ENCODE measurements around the gene RTP2. TPM values are rescaled to one million over a fixed set of nuclear protein-coding genes. Genes with fewer than 3 reads are reported as not detected.

Gene RTP2
- total and polyA plus RNA-seq, 2 donors (not counting 1 experiment from before 2014, with no cell fraction given): not detected

GRCh38 chr3:187738331-187739093 lies 36.2 kb upstream of the RTP2 start:
- under 1% methylated on average over 31 of the region's 43 CpGs for WGBS (ENCODE audit: insufficient coverage)
- H3K9me3 ChIP-seq (ENCODE audit: control extremely low read depth in 1 of 3, control insufficient read depth in 2 of 3, insufficient read depth in 1 of 3, low read length in 2 of 3): no peaks in the 10 kb centered on the region
- peak overlapping the region; percentile 77 for H2AFZ ChIP-seq (ENCODE audit: insufficient read depth, low read depth, low read length, poor library complexity, severe bottlenecking)
- peaks cover 62% of the 10 kb centered on the region for H3K4me1 Mint-ChIP-seq
- H3K9me3 Mint-ChIP-seq (ENCODE audit: insufficient read depth): no peaks in the 10 kb centered on the region
- DNase-seq (peak; percentile 81), ATAC-seq (ENCODE audit: low read depth) (peak; percentile 46)
- peaks cover 40% of the 10 kb centered on the region for H4K20me1 ChIP-seq (ENCODE audit: control insufficient read depth, insufficient read depth, low read length, poor library complexity, severe bottlenecking)
- H3K4me3 Mint-ChIP-seq: peak overlapping the region; percentile 97
- peak overlapping the region; percentile 75 for H3K27ac Mint-ChIP-seq
- TF ChIP-seq CTCF (IDR thresholded peaks at IDR 0.05): peak; percentile 82
- TF ChIP-seq EZH2 (IDR thresholded peaks at IDR 0.05; ENCODE audit: borderline replicate concordance, insufficient read depth, low read depth, low read length, poor library complexity, severe bottlenecking): no peak
- no peaks in the 10 kb centered on the region for H3K27me3 Mint-ChIP-seq
- H3K4me3 ChIP-seq (ENCODE audit: control extremely low read depth in 1 of 5, extremely low read depth in 1 of 5, insufficient read depth in 1 of 5, low read depth in 2 of 5, low read length in 4 of 5): peak overlapping the region; percentile 66 to 93 (median 84)
- peak overlapping the region; percentile 98 for H3K4me2 ChIP-seq (replicated peaks; ENCODE audit: low read depth, low read length, poor library complexity, severe bottlenecking)
- intact Hi-C loops (cut with micrococcal nuclease): loop anchor here (2.0 kb wide), 1 partner anchor 926 kb away; no protein-coding TSS in a partner anchor
- peaks cover 63% of the 10 kb centered on the region for H3K79me2 ChIP-seq (ENCODE audit: control insufficient read depth, insufficient read depth, low read length)
- peak overlapping the region in 1 of 2 donors; percentile 66 for H3K27ac ChIP-seq (ENCODE audit: low read length in 2 of 2)
- peak overlapping the region; percentile 86 for H3K9ac ChIP-seq (ENCODE audit: low read length)
- CTCF ChIA-PET: interaction anchor here (0.6 to 9.7 kb wide), 64 partner anchors 8 to 1413 kb away, joined by 3 to 1008 read pairs (median 4); partner anchors contain the start of gene LPP
- peaks cover 0 to 6% of the 10 kb centered on the region in 2 experiments for H3K36me3 ChIP-seq (replicated peaks in 1 of 2; ENCODE audit: control extremely low read depth in 1 of 2, control insufficient read depth in 1 of 2, extremely low read depth in 1 of 2, insufficient read depth in 2 of 2, low read length in 1 of 2)
- H3K27me3 ChIP-seq (replicated peaks in 1 of 4; ENCODE audit: control extremely low read depth in 1 of 4, control insufficient read depth in 3 of 4, insufficient read depth in 4 of 4, low read length in 3 of 4): no peaks in the 10 kb centered on the region
- H3K4me1 ChIP-seq (ENCODE audit: control insufficient read depth in 2 of 2, insufficient read depth in 2 of 2, low read length in 2 of 2): peaks cover 34 to 57% of the 10 kb centered on the region in 2 donors
- POLR2A ChIA-PET: interaction anchor here (0.6 to 1.5 kb wide), 3 partner anchors 494 to 1216 kb away, joined by 3 to 5 read pairs (median 3); no protein-coding TSS in a partner anchor

GRCh38 chr3:187738071-187738330 lies 35.6 kb upstream of the RTP2 start:
- POLR2A ChIA-PET: interaction anchor here (1.5 kb wide), 1 partner anchor 1217 kb away, joined by 3 read pairs; no protein-coding TSS in a partner anchor
- Mint-ChIP-seq H3K27me3 (no peaks in the 10 kb centered on the region), H3K4me3 (peak overlapping the region; percentile 97), H3K27ac (peak overlapping the region; percentile 61), H3K4me1 (peaks cover 61% of the 10 kb centered on the region), H3K9me3 (ENCODE audit: insufficient read depth) (no peaks in the 10 kb centered on the region)
- Histone ChIP-seq H3K9ac (ENCODE audit: low read length) (peak overlapping the region; percentile 86), H3K27ac (ENCODE audit: low read length in 2 of 2) (peak overlapping the region in 1 of 2 donors; percentile 66), H3K36me3 (replicated peaks in 1 of 2; ENCODE audit: control extremely low read depth in 1 of 2, control insufficient read depth in 1 of 2, extremely low read depth in 1 of 2, insufficient read depth in 2 of 2, low read length in 1 of 2) (peaks cover 0 to 11% of the 10 kb centered on the region in 2 experiments), H3K4me3 (ENCODE audit: control extremely low read depth in 1 of 5, extremely low read depth in 1 of 5, insufficient read depth in 1 of 5, low read depth in 2 of 5, low read length in 4 of 5) (peak overlapping the region; percentile 66 to 93 (median 84)), H3K9me3 (ENCODE audit: control extremely low read depth in 1 of 3, control insufficient read depth in 2 of 3, insufficient read depth in 1 of 3, low read length in 2 of 3) (no peaks in the 10 kb centered on the region), H3K4me1 (ENCODE audit: control insufficient read depth in 2 of 2, insufficient read depth in 2 of 2, low read length in 2 of 2) (peaks cover 34 to 56% of the 10 kb centered on the region in 2 donors), H2AFZ (ENCODE audit: insufficient read depth, low read depth, low read length, poor library complexity, severe bottlenecking) (peak overlapping the region; percentile 77), H4K20me1 (ENCODE audit: control insufficient read depth, insufficient read depth, low read length, poor library complexity, severe bottlenecking) (peaks cover 40% of the 10 kb centered on the region), H3K4me2 (replicated peaks; ENCODE audit: low read depth, low read length, poor library complexity, severe bottlenecking) (peak overlapping the region; percentile 98), H3K27me3 (replicated peaks in 1 of 4; ENCODE audit: control extremely low read depth in 1 of 4, control insufficient read depth in 3 of 4, insufficient read depth in 4 of 4, low read length in 3 of 4) (no peaks in the 10 kb centered on the region), H3K79me2 (ENCODE audit: control insufficient read depth, insufficient read depth, low read length) (peaks cover 58% of the 10 kb centered on the region)
- WGBS (ENCODE audit: insufficient coverage): 13% methylated on average over 1 of the region's 7 CpGs
- no peak for TF ChIP-seq CTCF (IDR thresholded peaks at IDR 0.05)
- TF ChIP-seq EZH2 (IDR thresholded peaks at IDR 0.05; ENCODE audit: borderline replicate concordance, insufficient read depth, low read depth, low read length, poor library complexity, severe bottlenecking): no peak
- DNase-seq (no peak), ATAC-seq (ENCODE audit: low read depth) (no peak)
- intact Hi-C loops (cut with micrococcal nuclease): loop anchor here (2.0 kb wide), 1 partner anchor 927 kb away; no protein-coding TSS in a partner anchor
- CTCF ChIA-PET: interaction anchor here (0.7 to 9.7 kb wide), 27 partner anchors 11 to 1413 kb away, joined by 3 to 1008 read pairs (median 9); no protein-coding TSS in a partner anchor

Measured in B cell (primary cell).